K562 (cell line): ENCODE results near the gene ZNF37A. TPM values are rescaled to one million over a fixed set of nuclear protein-coding genes. Genes with fewer than 3 reads are reported as not detected.

Source experiments
- ATAC-seq: fragments of 200-7000 bp; cut with Tn5 transposase; 3 replicates; pipeline ENCODE4 v1.9.1; 2020; ENCODE audit warnings: moderate library complexity
- BruUV-seq: library from RNA; stranded (reverse); fragments of 400-500 nt; replicated peaks from 2 replicates; lab custom pipeline; 2021; lab: Mats Ljungman, UMichigan
- CTCF ChIA-PET: fragments of 300-600 bp; formaldehyde crosslinking; extraction: SDS; loops from one replicate; lab custom pipeline; 2021; ENCODE audit warnings: low intra/inter-chr PET ratio; lab: Yijun Ruan, JAX
- POLR2A ChIA-PET: fragments of 300-600, 350-650 bp; sonication (Branson Sonifier 250); formaldehyde crosslinking; extraction: SDS; loops from one replicate; lab custom pipeline; 2021; ENCODE audit warnings: antibody characterized with exemption, inconsistent platforms; lab: Yijun Ruan, JAX
- DNase-seq, 4 experiments: peaks; one replicate each; pipeline versions ENCODE4 v3.0.0 to v3.0.0-alpha.2; 2011 to 2018; ENCODE audit warnings: low spot score in 3 of 4, mixed read lengths in 3 of 4; ENCODE audit errors: extremely low read depth in 1 of 4
- FAIRE-seq: peaks from 2 replicates; lab custom pipeline; 2011; peaks lifted over from hg19 to GRCh38; lab: Jason Lieb, UNC
- H2AFZ ChIP-seq: 2 replicates; pipeline ENCODE4 v1.6.0; 2011; ENCODE audit warnings: low read depth, low read length, control low read depth, inconsistent platforms
- H3K27ac ChIP-seq: fragments of 200-600 bp; 3 replicates; pipeline ENCODE4 v1.8.0; 2011; ENCODE audit warnings: low read depth, mild to moderate bottlenecking, control low read depth, inconsistent platforms, low read length, moderate library complexity, mixed read lengths; ENCODE audit errors: extremely low read depth
- H3K27me3 ChIP-seq, 2 experiments: fragments of 300-600 bp in 1 of 2; 2 replicates in 1 of 2; 3 replicates in 1 of 2; pipeline versions ENCODE4 v1.6.0 to v1.8.0; 2011; ENCODE audit warnings: inconsistent platforms in 2 of 2, low read length in 2 of 2, mild to moderate bottlenecking in 1 of 2, mixed read lengths in 1 of 2, moderate library complexity in 1 of 2; ENCODE audit not compliant: control insufficient read depth in 2 of 2, insufficient read depth in 2 of 2
- H3K36me3 ChIP-seq: fragments of 300-600 bp; 3 replicates; pipeline ENCODE4 v1.8.0; 2011; ENCODE audit warnings: mild to moderate bottlenecking, low read length, inconsistent platforms; ENCODE audit not compliant: control insufficient read depth, insufficient read depth
- H3K4me1 ChIP-seq, 2 experiments: fragments of 200-600 bp in 1 of 2; replicated peaks in 1 of 2; 2 replicates in 1 of 2; 3 replicates in 1 of 2; pipeline versions ENCODE4 v1.5.1 to v1.8.0; 2011; ENCODE audit warnings: inconsistent platforms in 2 of 2, low read length in 2 of 2, mild to moderate bottlenecking in 1 of 2, mixed read lengths in 1 of 2, moderate library complexity in 1 of 2; ENCODE audit not compliant: control insufficient read depth in 2 of 2, insufficient read depth in 2 of 2
- H3K4me2 ChIP-seq: 2 replicates; pipeline ENCODE4 v1.6.1; 2011; ENCODE audit warnings: low read length, control low read depth, inconsistent platforms, mixed read lengths; ENCODE audit not compliant: insufficient read depth
- H3K4me3 ChIP-seq: fragments of 200-600 bp; sonication (generic), shearing (Covaris generic); 2 replicates; pipeline ENCODE4 v1.5.1; 2016; ENCODE audit warnings: control low read depth, inconsistent platforms
- H3K79me2 ChIP-seq: fragments of 200-600 bp; 3 replicates; pipeline ENCODE4 v1.8.0; 2011; ENCODE audit warnings: low read length, inconsistent platforms; ENCODE audit not compliant: control insufficient read depth, insufficient read depth
- H3K9ac ChIP-seq, 2 experiments: 2 replicates each; pipeline versions ENCODE4 v1.6.0 to v1.6.1; 2011; ENCODE audit warnings: low read depth in 2 of 2, low read length in 2 of 2, control low read depth in 1 of 2, inconsistent platforms in 1 of 2, mild to moderate bottlenecking in 1 of 2, mixed read lengths in 1 of 2; ENCODE audit not compliant: insufficient read depth in 1 of 2
- H3K9me1 ChIP-seq: one replicate; pipeline ENCODE4 v1.6.0; 2011; ENCODE audit warnings: inconsistent platforms, mild to moderate bottlenecking, low read length, moderate library complexity; ENCODE audit not compliant: control insufficient read depth, insufficient read depth
- H3K9me3 ChIP-seq: replicated peaks from 2 replicates; pipeline ENCODE4 v1.5.1; 2011; ENCODE audit warnings: low read depth, low read length, inconsistent platforms; ENCODE audit not compliant: control insufficient read depth, insufficient read depth
- H4K20me1 ChIP-seq: replicated peaks from 2 replicates; pipeline ENCODE4 v1.6.1; 2011; ENCODE audit warnings: low read length, inconsistent platforms, mixed read lengths; ENCODE audit not compliant: control insufficient read depth, insufficient read depth
- CREBBP ChIP-seq: IDR thresholded peaks from one replicate; pipeline ENCODE4 v1.6.1; 2012; ENCODE audit warnings: low read depth, mild to moderate bottlenecking, control low read depth, inconsistent platforms, low read length
- CTBP1 ChIP-seq: fragments of 450-650 bp; IDR thresholded peaks from 2 replicates; pipeline ENCODE4 v1.6.1; 2016; ENCODE audit warnings: borderline replicate concordance
- DNMT1 ChIP-seq: fragments of 450-650 bp; IDR thresholded peaks from 2 replicates; pipeline ENCODE4 v1.6.1; 2016; ENCODE audit warnings: antibody characterized with exemption, mild to moderate bottlenecking
- ETS2 ChIP-seq: IDR thresholded peaks from 2 replicates; pipeline ENCODE4 v1.6.1; 2016; ENCODE audit warnings: borderline replicate concordance, missing genetic modification characterization, mild to moderate bottlenecking, moderate library complexity, missing compliant biosample characterization; ENCODE audit not compliant: poor library complexity, severe bottlenecking
- FOSL1 ChIP-seq: fragments of 200-800 bp; sonication (Bioruptor generic); conservative IDR thresholded peaks from 2 replicates; pipeline ENCODE4 v1.6.1; 2016; ENCODE audit warnings: missing genetic modification characterization, missing compliant biosample characterization
- HNRNPLL ChIP-seq: fragments of 200-400 bp; formaldehyde crosslinking; IDR thresholded peaks from 2 replicates; pipeline ENCODE4 v1.6.1; 2017; ENCODE audit warnings: low read length, low read depth, mild to moderate bottlenecking; ENCODE audit not compliant: poor library complexity, severe bottlenecking
- NCOA1 ChIP-seq: fragments of 450-650 bp; IDR thresholded peaks from 2 replicates; pipeline ENCODE4 v1.6.1; 2016; ENCODE audit warnings: low read depth
- NFIC ChIP-seq: fragments of 450-650 bp; IDR thresholded peaks from 2 replicates; pipeline ENCODE4 v1.6.1; 2017; ENCODE audit warnings: mild to moderate bottlenecking, inconsistent platforms
- PTRF ChIP-seq: fragments of 450-650 bp; IDR thresholded peaks from 2 replicates; pipeline ENCODE4 v1.6.1; 2016; ENCODE audit warnings: mild to moderate bottlenecking, missing genetic modification characterization, missing compliant biosample characterization
- RFX1 ChIP-seq: fragments of 450-650 bp; IDR thresholded peaks from 2 replicates; pipeline ENCODE4 v1.6.1; 2016; ENCODE audit warnings: mild to moderate bottlenecking, moderate library complexity
- TRIM24 ChIP-seq, 2 experiments: fragments of 450-650 bp; IDR thresholded peaks; 2 replicates each; pipeline ENCODE4 v1.6.1; 2016
- ZNF253 ChIP-seq: fragments of 250-450 bp; sonication (Bioruptor Pico); conservative IDR thresholded peaks from 2 replicates; pipeline ENCODE4 v1.6.1; 2021; ENCODE audit warnings: mild to moderate bottlenecking
- ZNF766 ChIP-seq: fragments of 200-800 bp; sonication (Bioruptor generic); conservative IDR thresholded peaks from 2 replicates; pipeline ENCODE4 v1.6.1; 2016; ENCODE audit warnings: missing genetic modification characterization, missing compliant biosample characterization
- ZNF830 ChIP-seq: fragments of 250-450 bp; sonication (Bioruptor Pico); IDR thresholded peaks from 2 replicates; pipeline ENCODE4 v1.5.0; 2021; ENCODE audit warnings: mild to moderate bottlenecking
- WGBS: fragments of 100-300 bp; shearing (Covaris generic); methylation state at CpG from one replicate; pipeline ENCODE4 v1.1.6; 2016; ENCODE audit warnings: low coverage, mixed read lengths; ENCODE audit not compliant: insufficient coverage; ENCODE audit errors: missing lambda C conversion rate; 5-methylcytosine and 5-hydroxymethylcytosine counted together
- in situ Hi-C: fragments of 300-500 bp; cut with MboI; formaldehyde crosslinking; loops from 4 replicates; pipeline ENCODE4 v1.15.0; 2018; ENCODE audit warnings: inconsistent platforms, mixed read lengths
- intact Hi-C: fragments of 100-400 bp; cut with micrococcal nuclease; formaldehyde crosslinking; loops from 2 replicates; pipeline ENCODE4 v1.14.2; 2022
- polyA plus RNA-seq, 8 experiments: library from polyadenylated mRNA; depleted of rRNA in 4 of 8; stranded (reverse) in 5 of 8; unstranded in 3 of 8; fragments of >200 nt; fragmentation: Nextera tagmentation in 2 of 8; fragmentation: Illumina TruSeq in 1 of 8; extraction: Ambion mirVana in 2 of 8; extraction: Trizol in 1 of 8; gene quantifications; 2 replicates each; pipeline versions ENCODE4 v1.2.1 to v1.2.3, GENCODE V29; 2011 to 2014; ENCODE audit warnings: inconsistent platforms in 1 of 8, missing spikeins in 1 of 8
- total RNA-seq, 7 experiments: library from RNA; depleted of rRNA in 6 of 7; stranded (reverse); fragments of >200 nt in 6 of 7; fragmentation: Illumina TruSeq in 2 of 7; extraction: Trizol in 2 of 7; gene quantifications; 2 replicates each; pipeline versions ENCODE4 v1.2.1 to v1.2.3, GENCODE V29; 2011 to 2021; ENCODE audit warnings: low replicate concordance in 1 of 7
- TF ChIP-seq, protein P1 (sequence below): fragments of 250-450 bp; sonication (Bioruptor Pico); IDR thresholded peaks from 2 replicates; pipeline ENCODE4 v1.5.0; 2021
- TF ChIP-seq, protein P2 (sequence below): sonication (generic); formaldehyde crosslinking; IDR thresholded peaks from 2 replicates; pipeline ENCODE4 v1.9.0; 2022; ENCODE audit warnings: mild to moderate bottlenecking, missing genetic modification reagents
- TF ChIP-seq, protein P3 (sequence below), 2 experiments: fragments of 200-800 bp in 1 of 2; sonication (Bioruptor generic) in 1 of 2; sonication (generic) in 1 of 2; formaldehyde crosslinking in 1 of 2; IDR thresholded peaks in 1 of 2; conservative IDR thresholded peaks in 1 of 2; 2 replicates each; pipeline versions ENCODE4 v1.5.0 to v1.6.1; 2016 to 2020; ENCODE audit warnings: missing compliant biosample characterization in 1 of 2, missing genetic modification characterization in 1 of 2, missing genetic modification reagents in 1 of 2

Gene ZNF37A
- total and polyA plus RNA-seq, 9 of the 15 experiments (the other 6 are each of a cell fraction or from before 2014, with no cell fraction given) = 4.1 to 21.6 (median 16.4) TPM

DNA sequence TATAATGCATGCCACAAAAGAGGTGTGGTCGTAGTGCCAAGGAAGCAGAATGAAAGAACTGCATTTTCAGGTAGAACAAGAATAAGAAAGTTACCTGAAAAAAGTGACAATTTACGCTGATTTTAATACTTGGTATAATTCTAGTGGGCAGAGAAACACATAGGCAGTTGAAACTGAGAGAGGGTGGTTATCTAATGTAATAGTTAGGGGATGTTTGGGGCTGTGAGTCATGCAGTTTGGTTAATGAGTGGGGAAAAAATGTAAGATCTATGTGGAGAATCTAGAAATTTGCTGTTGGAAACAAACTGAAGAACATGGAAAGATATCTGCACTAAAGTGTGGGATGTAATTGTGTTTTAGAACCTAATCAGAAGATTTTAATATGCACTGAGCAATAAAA, 33.7 kb downstream of the ZNF37A start:
- Histone ChIP-seq H2AFZ (no peak overlapping the region), H3K79me2 (no peaks in the 10 kb centered on the region), H3K4me3 (no peak overlapping the region), H3K4me1 (no peaks in the 10 kb centered on the region), H3K36me3 (no peaks in the 10 kb centered on the region), H3K9me1 (no peaks in the 10 kb centered on the region), H3K4me2 (no peak overlapping the region), H4K20me1 (no peaks in the 10 kb centered on the region), H3K9ac (no peak overlapping the region), H3K27ac (no peak overlapping the region), H3K27me3 (no peaks in the 10 kb centered on the region), H3K9me3 (peaks cover 2% of the 10 kb centered on the region; the same call in 1 of the 2 replicates)
- in situ Hi-C loops = no loop called here
- ATAC-seq (no peak), DNase-seq (no peak), FAIRE-seq (no peak)
- ChIA-PET POLR2A (no interaction called here), CTCF (no interaction called here)
- 35% methylated on average over 2 of the region's 2 CpGs for WGBS
- intact Hi-C loops = no loop called here
- no TSS peak for BruUV-seq
- TF ChIP-seq RFX1 (no peak), PTRF (tag) (no peak), NFIC (no peak), DNMT1 (no peak), CTBP1 (no peak), CREBBP (no peak), NCOA1 (no peak), ZNF253 (no peak), FOSL1 (no peak), ZNF830 (CRISPR knock-in tag) (no peak), ZNF766 (CRISPR knock-in tag) (no peak), ETS2 (no peak), TRIM24 (IDR thresholded peaks at IDR 0.05) (no peak), HNRNPLL (no peak)
- TF ChIP-seq, protein P1, sequence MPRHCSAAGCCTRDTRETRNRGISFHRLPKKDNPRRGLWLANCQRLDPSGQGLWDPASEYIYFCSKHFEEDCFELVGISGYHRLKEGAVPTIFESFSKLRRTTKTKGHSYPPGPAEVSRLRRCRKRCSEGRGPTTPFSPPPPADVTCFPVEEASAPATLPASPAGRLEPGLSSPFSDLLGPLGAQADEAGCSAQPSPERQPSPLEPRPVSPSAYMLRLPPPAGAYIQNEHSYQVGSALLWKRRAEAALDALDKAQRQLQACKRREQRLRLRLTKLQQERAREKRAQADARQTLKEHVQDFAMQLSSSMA (CRISPR knock-in tag) = no peak
- TF ChIP-seq, protein P2, sequence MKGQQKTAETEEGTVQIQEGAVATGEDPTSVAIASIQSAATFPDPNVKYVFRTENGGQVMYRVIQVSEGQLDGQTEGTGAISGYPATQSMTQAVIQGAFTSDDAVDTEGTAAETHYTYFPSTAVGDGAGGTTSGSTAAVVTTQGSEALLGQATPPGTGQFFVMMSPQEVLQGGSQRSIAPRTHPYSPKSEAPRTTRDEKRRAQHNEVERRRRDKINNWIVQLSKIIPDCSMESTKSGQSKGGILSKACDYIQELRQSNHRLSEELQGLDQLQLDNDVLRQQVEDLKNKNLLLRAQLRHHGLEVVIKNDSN = no peak
- TF ChIP-seq, protein P3, sequence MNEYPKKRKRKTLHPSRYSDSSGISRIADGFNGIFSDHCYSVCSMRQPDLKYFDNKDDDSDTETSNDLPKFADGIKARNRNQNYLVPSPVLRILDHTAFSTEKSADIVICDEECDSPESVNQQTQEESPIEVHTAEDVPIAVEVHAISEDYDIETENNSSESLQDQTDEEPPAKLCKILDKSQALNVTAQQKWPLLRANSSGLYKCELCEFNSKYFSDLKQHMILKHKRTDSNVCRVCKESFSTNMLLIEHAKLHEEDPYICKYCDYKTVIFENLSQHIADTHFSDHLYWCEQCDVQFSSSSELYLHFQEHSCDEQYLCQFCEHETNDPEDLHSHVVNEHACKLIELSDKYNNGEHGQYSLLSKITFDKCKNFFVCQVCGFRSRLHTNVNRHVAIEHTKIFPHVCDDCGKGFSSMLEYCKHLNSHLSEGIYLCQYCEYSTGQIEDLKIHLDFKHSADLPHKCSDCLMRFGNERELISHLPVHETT (CRISPR knock-in tag; conservative IDR thresholded peaks at IDR 0.05 in 1 of 2, IDR thresholded peaks at IDR 0.05 in 1 of 2) = no peak
